ENCODE measurements around the gene ZFYVE26. TPM values are rescaled to one million over a fixed set of nuclear protein-coding genes. Genes with fewer than 3 reads are reported as not detected.

Gene ZFYVE26
- total and polyA plus RNA-seq, 2 donors: 6.2 to 7.8 TPM

DNA sequence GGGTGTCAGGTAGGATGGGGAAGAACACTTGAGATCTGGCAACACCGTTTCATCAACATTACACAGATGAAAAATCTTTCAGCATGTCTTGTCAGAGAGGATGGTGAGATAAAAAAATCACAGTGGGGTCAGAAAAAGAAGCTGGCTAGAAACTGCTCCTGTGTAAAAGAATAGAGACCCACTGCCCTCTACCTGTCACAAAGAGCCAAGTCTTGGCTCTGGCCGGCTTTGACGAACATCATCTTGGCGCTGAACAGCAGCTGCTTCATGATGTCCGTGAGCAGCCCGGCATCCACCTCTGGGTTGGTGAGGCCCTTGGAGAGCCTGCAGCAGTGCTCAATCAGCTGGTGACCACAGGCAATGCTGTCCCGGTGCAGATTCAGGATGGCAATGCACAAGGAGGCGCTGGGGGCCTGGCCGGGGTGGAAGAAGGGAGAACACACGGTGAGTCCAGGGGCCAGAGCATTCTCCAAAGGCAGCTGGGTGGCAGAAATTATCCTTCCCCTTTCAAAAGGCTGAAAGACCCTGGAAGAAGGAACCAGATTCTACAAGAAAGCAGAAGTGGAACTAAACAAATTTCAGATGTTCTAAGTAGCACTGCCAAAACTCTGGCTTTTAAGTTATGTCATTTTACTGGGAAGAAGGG is 50.2 kb downstream of the ZFYVE26 start:
- peaks cover 68 to 84% of the 10 kb centered on the region in 2 donors for H3K36me3 ChIP-seq (ENCODE audit: control insufficient read depth in 2 of 2, insufficient read depth in 2 of 2, low read length in 1 of 2)
- no peaks in the 10 kb centered on the region for H3K4me1 ChIP-seq (ENCODE audit: control insufficient read depth in 2 of 2, insufficient read depth in 2 of 2, low read length in 2 of 2)
- 88% methylated on average over 10 of the region's 10 CpGs for WGBS
- no peaks in the 10 kb centered on the region for H3K9me3 ChIP-seq (ENCODE audit: control insufficient read depth in 2 of 2, insufficient read depth in 1 of 2, low read length in 1 of 2)
- H3K27ac ChIP-seq (ENCODE audit: low read depth in 1 of 2, low read length in 1 of 2): no peak overlapping the region
- no peaks in the 10 kb centered on the region for H3K27me3 ChIP-seq (ENCODE audit: control insufficient read depth in 2 of 2, insufficient read depth in 1 of 2, low read length in 1 of 2)
- DNase-seq (ENCODE audit: low read depth in 6 of 9, low spot score in 9 of 9): peak in 1 of 9 donors; percentile 9
- no peak overlapping the region for H3K4me3 ChIP-seq (ENCODE audit: low read length in 2 of 2)

DNA sequence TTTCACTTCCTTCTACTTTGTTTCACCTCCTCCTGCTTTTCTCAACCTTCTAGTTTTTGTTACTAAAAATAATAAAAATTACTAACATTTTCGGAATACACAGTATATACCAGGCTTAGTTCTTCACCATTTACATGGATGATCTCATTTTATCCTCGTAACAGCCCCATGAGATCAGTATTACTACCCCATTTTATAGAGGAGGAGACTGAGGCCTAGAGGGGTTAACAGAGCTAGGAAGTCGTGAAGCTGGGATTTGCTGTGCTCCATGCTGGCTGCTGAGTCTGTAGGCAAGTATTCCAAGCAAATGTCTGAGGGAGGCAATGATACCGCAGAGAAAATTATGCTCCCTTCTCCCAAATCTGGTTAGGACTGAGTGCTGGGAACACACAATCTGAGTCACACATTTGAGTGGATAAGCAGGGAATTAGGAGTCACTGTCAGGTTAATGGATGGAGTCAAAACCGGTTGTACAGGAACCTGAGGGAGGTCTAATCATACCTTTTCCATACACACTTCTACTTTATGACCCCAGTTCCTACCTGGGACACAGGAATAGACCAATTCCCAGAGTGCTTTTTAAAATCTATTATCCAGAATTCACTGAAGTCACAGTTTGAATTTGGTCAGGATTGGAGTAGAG is 51.1 kb downstream of the ZFYVE26 start:
- WGBS: 97% methylated on average over 5 of the region's 5 CpGs
- H3K4me3 ChIP-seq (ENCODE audit: low read length in 2 of 2): no peak overlapping the region
- DNase-seq (ENCODE audit: low read depth in 6 of 9, low spot score in 9 of 9): no peak
- no peaks in the 10 kb centered on the region for H3K27me3 ChIP-seq (ENCODE audit: control insufficient read depth in 2 of 2, insufficient read depth in 1 of 2, low read length in 1 of 2)
- H3K27ac ChIP-seq (ENCODE audit: low read depth in 1 of 2, low read length in 1 of 2): no peak overlapping the region
- no peaks in the 10 kb centered on the region for H3K4me1 ChIP-seq (ENCODE audit: control insufficient read depth in 2 of 2, insufficient read depth in 2 of 2, low read length in 2 of 2)
- H3K36me3 ChIP-seq (ENCODE audit: control insufficient read depth in 2 of 2, insufficient read depth in 2 of 2, low read length in 1 of 2): peaks cover 70 to 86% of the 10 kb centered on the region in 2 donors
- no peaks in the 10 kb centered on the region for H3K9me3 ChIP-seq (ENCODE audit: control insufficient read depth in 2 of 2, insufficient read depth in 1 of 2, low read length in 1 of 2)

DNA sequence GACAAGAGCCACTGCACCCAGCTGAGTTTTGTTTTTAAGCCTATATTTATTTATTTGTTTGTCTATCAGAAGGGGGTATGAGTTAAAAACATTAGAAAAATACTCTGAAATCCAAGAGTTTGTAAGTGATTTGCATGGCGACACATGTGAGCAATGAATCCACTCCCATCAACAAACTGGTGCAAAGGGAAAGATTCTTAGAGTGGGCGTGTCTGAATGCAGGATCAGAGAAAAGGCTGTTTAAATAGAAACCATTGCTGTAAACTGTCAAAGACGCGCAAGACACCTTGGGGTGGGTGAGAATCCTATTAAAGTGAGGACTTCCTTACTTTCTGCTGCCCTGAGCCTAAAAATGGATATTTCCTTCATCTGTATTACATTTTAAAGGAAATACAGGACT is 51.9 kb downstream of the ZFYVE26 start:
- no peak for DNase-seq (ENCODE audit: low read depth in 6 of 9, low spot score in 9 of 9)
- Histone ChIP-seq H3K27me3 (ENCODE audit: control insufficient read depth in 2 of 2, insufficient read depth in 1 of 2, low read length in 1 of 2) (no peaks in the 10 kb centered on the region), H3K4me3 (ENCODE audit: low read length in 2 of 2) (no peak overlapping the region), H3K4me1 (ENCODE audit: control insufficient read depth in 2 of 2, insufficient read depth in 2 of 2, low read length in 2 of 2) (no peaks in the 10 kb centered on the region), H3K9me3 (ENCODE audit: control insufficient read depth in 2 of 2, insufficient read depth in 1 of 2, low read length in 1 of 2) (no peaks in the 10 kb centered on the region), H3K36me3 (ENCODE audit: control insufficient read depth in 2 of 2, insufficient read depth in 2 of 2, low read length in 1 of 2) (peaks cover 66 to 88% of the 10 kb centered on the region in 2 donors), H3K27ac (ENCODE audit: low read depth in 1 of 2, low read length in 1 of 2) (no peak overlapping the region)
- 98% methylated on average over 4 of the region's 4 CpGs for WGBS

DNA sequence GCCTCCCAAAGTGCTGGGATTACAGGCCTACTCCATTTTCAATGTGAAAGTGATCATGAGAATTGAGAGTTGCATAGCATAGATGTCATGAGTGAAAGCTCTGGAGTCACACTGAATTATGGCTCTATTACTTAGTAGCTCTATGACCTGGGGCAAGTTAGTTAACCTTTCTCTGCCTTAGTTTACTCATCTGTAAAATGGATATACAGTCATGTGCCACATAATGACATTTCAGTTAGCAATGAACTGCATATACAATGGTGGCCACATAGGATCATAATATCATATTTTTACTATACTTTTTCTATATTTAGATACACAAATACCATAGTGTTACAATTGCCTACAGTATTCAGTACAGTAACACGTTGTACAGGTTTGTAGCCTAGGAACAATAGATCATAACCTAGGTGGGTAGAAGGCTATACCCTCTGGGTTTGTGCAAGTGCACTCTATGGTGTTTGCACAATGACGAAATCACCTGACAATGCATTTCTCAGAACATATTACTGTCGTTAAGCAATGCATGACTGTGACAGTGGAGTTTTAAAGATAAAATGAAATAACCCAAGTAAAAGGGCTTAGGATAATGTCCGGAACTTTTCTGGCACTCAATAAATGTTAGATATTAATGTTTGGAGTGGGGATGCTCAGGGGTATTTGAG is 53.1 kb downstream of the ZFYVE26 start:
- Histone ChIP-seq H3K4me1 (ENCODE audit: control insufficient read depth in 2 of 2, insufficient read depth in 2 of 2, low read length in 2 of 2) (no peaks in the 10 kb centered on the region), H3K27ac (ENCODE audit: low read depth in 1 of 2, low read length in 1 of 2) (no peak overlapping the region), H3K36me3 (ENCODE audit: control insufficient read depth in 2 of 2, insufficient read depth in 2 of 2, low read length in 1 of 2) (peaks cover 54 to 77% of the 10 kb centered on the region in 2 donors), H3K4me3 (ENCODE audit: low read length in 2 of 2) (no peak overlapping the region), H3K9me3 (ENCODE audit: control insufficient read depth in 2 of 2, insufficient read depth in 1 of 2, low read length in 1 of 2) (no peaks in the 10 kb centered on the region), H3K27me3 (ENCODE audit: control insufficient read depth in 2 of 2, insufficient read depth in 1 of 2, low read length in 1 of 2) (no peaks in the 10 kb centered on the region)
- WGBS: 98% methylated on average over 4 of the region's 4 CpGs
- no peak for DNase-seq (ENCODE audit: low read depth in 6 of 9, low spot score in 9 of 9)

DNA sequence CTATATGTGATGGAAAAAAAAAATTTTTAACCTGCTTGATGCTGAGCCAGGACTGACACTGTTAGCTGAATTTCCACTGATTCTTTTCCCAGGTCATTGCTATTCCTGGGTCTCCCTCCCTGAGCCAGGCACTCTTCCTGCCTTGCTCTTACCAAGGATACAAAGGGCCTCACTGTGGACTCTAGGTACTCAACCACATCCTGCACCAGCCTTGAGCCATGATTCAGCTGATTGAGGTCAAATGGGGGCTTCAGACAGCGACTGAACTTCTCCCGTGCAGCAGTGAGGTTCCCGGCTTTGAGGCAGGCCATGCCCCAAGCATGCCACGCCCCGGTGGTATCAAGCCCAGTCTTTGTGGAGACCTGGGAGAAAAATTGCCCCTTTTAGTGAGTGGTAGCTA is 54.3 kb downstream of the ZFYVE26 start:
- Histone ChIP-seq H3K9me3 (ENCODE audit: control insufficient read depth in 2 of 2, insufficient read depth in 1 of 2, low read length in 1 of 2) (no peaks in the 10 kb centered on the region), H3K27me3 (ENCODE audit: control insufficient read depth in 2 of 2, insufficient read depth in 1 of 2, low read length in 1 of 2) (no peaks in the 10 kb centered on the region), H3K4me3 (ENCODE audit: low read length in 2 of 2) (no peak overlapping the region), H3K4me1 (ENCODE audit: control insufficient read depth in 2 of 2, insufficient read depth in 2 of 2, low read length in 2 of 2) (no peaks in the 10 kb centered on the region), H3K36me3 (ENCODE audit: control insufficient read depth in 2 of 2, insufficient read depth in 2 of 2, low read length in 1 of 2) (peaks cover 45 to 68% of the 10 kb centered on the region in 2 donors), H3K27ac (ENCODE audit: low read depth in 1 of 2, low read length in 1 of 2) (no peak overlapping the region)
- 90% methylated on average over 5 of the region's 5 CpGs for WGBS
- DNase-seq (ENCODE audit: low read depth in 6 of 9, low spot score in 9 of 9): no peak

DNA sequence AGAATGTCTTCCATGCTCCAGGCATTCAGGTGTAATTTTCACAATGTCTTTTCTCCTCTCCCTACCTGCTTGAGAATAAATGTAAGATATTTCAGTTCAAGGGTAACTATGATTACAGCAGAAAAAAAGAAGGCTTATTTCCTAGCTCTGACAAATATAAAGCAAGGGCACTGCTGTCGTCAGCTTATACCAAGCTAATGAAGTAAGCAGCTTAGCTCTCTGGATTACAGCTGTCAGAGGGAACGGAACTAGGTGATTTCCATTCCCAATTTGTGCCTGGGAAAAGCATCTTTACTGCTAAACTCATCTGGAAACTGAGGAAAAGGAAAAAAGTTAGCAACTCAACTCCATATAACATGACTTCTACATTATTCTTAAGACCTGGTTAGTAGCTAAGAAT is 56.5 kb downstream of the ZFYVE26 start:
- peaks cover 35 to 57% of the 10 kb centered on the region in 2 donors for H3K36me3 ChIP-seq (ENCODE audit: control insufficient read depth in 2 of 2, insufficient read depth in 2 of 2, low read length in 1 of 2)
- over 99% methylated on average over 2 of the region's 2 CpGs for WGBS

DNA sequence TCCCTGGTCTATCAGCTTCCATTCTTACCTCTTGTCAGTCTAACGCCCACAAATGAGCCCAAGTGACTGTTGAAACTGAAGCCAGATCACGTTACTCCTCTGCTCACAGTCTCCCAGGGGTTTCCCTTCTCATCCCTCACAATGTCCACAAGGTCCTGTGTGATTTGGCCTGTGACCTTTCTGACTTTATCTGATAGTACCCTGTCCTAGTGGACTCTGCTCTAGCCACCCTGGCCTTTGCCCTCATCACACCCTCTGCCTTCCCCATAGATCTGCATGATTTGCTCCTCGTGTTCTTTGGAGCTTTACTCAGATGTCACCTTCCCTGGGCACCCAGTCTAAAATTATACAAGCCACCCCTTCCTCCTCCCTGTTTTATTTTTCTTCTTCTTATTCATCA is 59.2 kb downstream of the ZFYVE26 start:
- 94% methylated on average over 3 of the region's 3 CpGs for WGBS
- DNase-seq (ENCODE audit: low read depth in 6 of 9, low spot score in 9 of 9): no peak

More for the DNA sequence above, 56.5 kb downstream of the ZFYVE26 start:
- Histone ChIP-seq H3K27me3 (ENCODE audit: control insufficient read depth in 2 of 2, insufficient read depth in 1 of 2, low read length in 1 of 2) (no peaks in the 10 kb centered on the region), H3K4me3 (ENCODE audit: low read length in 2 of 2) (no peak overlapping the region), H3K9me3 (ENCODE audit: control insufficient read depth in 2 of 2, insufficient read depth in 1 of 2, low read length in 1 of 2) (no peaks in the 10 kb centered on the region), H3K27ac (ENCODE audit: low read depth in 1 of 2, low read length in 1 of 2) (no peak overlapping the region), H3K4me1 (ENCODE audit: control insufficient read depth in 2 of 2, insufficient read depth in 2 of 2, low read length in 2 of 2) (no peaks in the 10 kb centered on the region)
- no peak for DNase-seq (ENCODE audit: low read depth in 6 of 9, low spot score in 9 of 9)

DNA sequence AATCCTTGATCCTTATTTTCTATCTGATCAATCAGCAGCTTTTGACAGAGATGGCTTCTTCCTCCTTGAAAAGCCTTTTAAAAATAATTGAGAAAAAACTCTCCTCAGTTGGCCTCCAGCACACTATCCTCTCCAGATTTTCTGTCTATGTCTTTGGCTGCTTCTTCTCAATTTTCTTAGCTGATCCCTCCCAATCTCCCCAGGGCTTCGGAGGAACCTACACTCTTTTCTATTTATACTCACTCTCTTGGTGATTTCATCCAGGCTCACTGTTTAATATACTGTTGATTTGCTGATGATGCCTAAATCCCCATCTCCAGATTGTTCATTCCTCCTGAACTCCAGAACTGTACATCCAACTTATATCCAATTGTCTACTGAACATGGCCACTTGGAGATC is 59.9 kb downstream of the ZFYVE26 start:
- Histone ChIP-seq H3K4me3 (ENCODE audit: low read length in 2 of 2) (no peak overlapping the region), H3K27me3 (ENCODE audit: control insufficient read depth in 2 of 2, insufficient read depth in 1 of 2, low read length in 1 of 2) (no peaks in the 10 kb centered on the region), H3K9me3 (ENCODE audit: control insufficient read depth in 2 of 2, insufficient read depth in 1 of 2, low read length in 1 of 2) (no peaks in the 10 kb centered on the region), H3K27ac (ENCODE audit: low read depth in 1 of 2, low read length in 1 of 2) (no peak overlapping the region), H3K4me1 (ENCODE audit: control insufficient read depth in 2 of 2, insufficient read depth in 2 of 2, low read length in 2 of 2) (no peaks in the 10 kb centered on the region), H3K36me3 (ENCODE audit: control insufficient read depth in 2 of 2, insufficient read depth in 2 of 2, low read length in 1 of 2) (peaks cover 50 to 63% of the 10 kb centered on the region in 2 donors)
- WGBS: 100% methylated on average over 1 of the region's 1 CpG
- DNase-seq (ENCODE audit: low read depth in 6 of 9, low spot score in 9 of 9): no peak

More for the DNA sequence above, 59.2 kb downstream of the ZFYVE26 start:
- Histone ChIP-seq H3K4me3 (ENCODE audit: low read length in 2 of 2) (no peak overlapping the region), H3K9me3 (ENCODE audit: control insufficient read depth in 2 of 2, insufficient read depth in 1 of 2, low read length in 1 of 2) (no peaks in the 10 kb centered on the region), H3K36me3 (ENCODE audit: control insufficient read depth in 2 of 2, insufficient read depth in 2 of 2, low read length in 1 of 2) (peaks cover 48 to 61% of the 10 kb centered on the region in 2 donors), H3K27me3 (ENCODE audit: control insufficient read depth in 2 of 2, insufficient read depth in 1 of 2, low read length in 1 of 2) (no peaks in the 10 kb centered on the region), H3K4me1 (ENCODE audit: control insufficient read depth in 2 of 2, insufficient read depth in 2 of 2, low read length in 2 of 2) (no peaks in the 10 kb centered on the region), H3K27ac (ENCODE audit: low read depth in 1 of 2, low read length in 1 of 2) (no peak overlapping the region)

DNA sequence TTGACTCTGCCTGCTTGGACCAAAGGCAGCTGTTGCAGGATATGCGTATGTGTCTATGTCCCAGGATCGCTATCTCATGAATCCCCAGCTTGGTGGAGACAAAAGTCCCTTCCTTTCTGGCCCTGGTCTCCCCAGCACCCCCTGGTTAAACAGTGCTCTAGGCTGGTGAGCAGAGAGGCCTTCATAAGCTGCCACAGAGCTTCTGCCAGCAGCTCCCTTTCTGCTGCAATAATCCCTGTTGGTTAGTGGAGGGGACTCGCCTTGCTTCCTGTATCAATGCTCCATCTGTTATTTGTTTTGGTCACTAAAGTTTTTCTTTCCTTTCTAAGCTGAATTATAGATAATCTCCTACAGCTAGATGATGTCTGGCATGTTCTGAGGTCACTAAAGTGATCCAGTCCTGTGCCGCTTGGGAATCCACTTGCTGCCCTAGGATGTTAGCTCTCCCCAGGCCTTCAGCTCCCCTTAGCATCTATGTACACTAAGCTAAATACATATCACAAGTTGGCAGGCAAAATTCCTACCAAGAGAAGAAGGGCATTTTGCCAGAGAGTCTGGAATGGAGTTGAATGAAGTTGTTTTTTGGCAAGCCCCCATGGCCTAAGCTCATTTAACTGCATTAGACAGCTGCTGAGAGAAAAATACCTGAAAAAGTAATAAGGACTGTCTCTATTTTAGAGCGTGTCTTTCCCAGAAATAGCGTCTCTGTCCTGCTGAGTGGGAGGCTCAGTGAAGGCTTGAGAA is 66.9 kb downstream of the ZFYVE26 start:
- H3K4me3 ChIP-seq (ENCODE audit: low read length in 2 of 2): no peak overlapping the region
- 98% methylated on average over 6 of the region's 6 CpGs for WGBS

More for the DNA sequence above, 66.9 kb downstream of the ZFYVE26 start:
- Histone ChIP-seq H3K9me3 (ENCODE audit: control insufficient read depth in 2 of 2, insufficient read depth in 1 of 2, low read length in 1 of 2) (no peaks in the 10 kb centered on the region), H3K4me1 (ENCODE audit: control insufficient read depth in 2 of 2, insufficient read depth in 2 of 2, low read length in 2 of 2) (no peaks in the 10 kb centered on the region), H3K36me3 (ENCODE audit: control insufficient read depth in 2 of 2, insufficient read depth in 2 of 2, low read length in 1 of 2) (peaks cover 47 to 61% of the 10 kb centered on the region in 2 donors), H3K27me3 (ENCODE audit: control insufficient read depth in 2 of 2, insufficient read depth in 1 of 2, low read length in 1 of 2) (no peaks in the 10 kb centered on the region), H3K27ac (ENCODE audit: low read depth in 1 of 2, low read length in 1 of 2) (no peak overlapping the region)
- DNase-seq (ENCODE audit: low read depth in 6 of 9, low spot score in 9 of 9): no peak

Measured in thymus (tissue), 11 donors.